OCI-LY3 (cell line): ENCODE measurements around the gene EDA.
"Not testable (repeated sequence)": the region's sequence is repeated elsewhere in the genome, so short reads cannot be mapped to it uniquely, and the experiment has no call there.

Experiments
- H2AFZ ChIP-seq: fragments of 200-600, 300-600 bp; shearing (Covaris generic); 2 replicates; pipeline ENCODE4 v1.6.0; 2014; ENCODE audit warnings: antibody characterized with exemption, low read depth, low read length
- H3K27ac ChIP-seq: fragments of 200-600, 300-600 bp; sonication (generic); 2 replicates; pipeline ENCODE4 v1.5.1; 2014; ENCODE audit warnings: mild to moderate bottlenecking, low read length, moderate library complexity, mixed read lengths
- H3K27me3 ChIP-seq: fragments of 200-600, 300-600 bp; sonication (generic); 2 replicates; pipeline ENCODE4 v1.6.1; 2014; ENCODE audit warnings: low read depth, low read length, mixed read lengths
- H3K36me3 ChIP-seq: fragments of 200-600, 300-600 bp; sonication (generic); replicated peaks from 2 replicates; pipeline ENCODE3; 2014; ENCODE audit warnings: low read depth, low read length, mixed read lengths
- H3K4me1 ChIP-seq: fragments of 300-600, 200-600 bp; sonication (generic); 2 replicates; pipeline ENCODE4 v1.6.1; 2014; ENCODE audit warnings: low read length, mixed read lengths
- H3K4me2 ChIP-seq: fragments of 200-600, 300-600 bp; sonication (generic); 2 replicates; pipeline ENCODE4 v1.6.1; 2014; ENCODE audit warnings: low read length, mixed read lengths
- H3K4me3 ChIP-seq: fragments of 300-600, 200-600 bp; sonication (generic); 2 replicates; pipeline ENCODE4 v1.5.1; 2014; ENCODE audit warnings: antibody characterized with exemption, mild to moderate bottlenecking, low read length, moderate library complexity
- H3K79me2 ChIP-seq: fragments of 300-600, 200-600 bp; shearing (Covaris generic); 2 replicates; pipeline ENCODE4 v1.6.1; 2014; ENCODE audit warnings: mild to moderate bottlenecking, low read length, mixed read lengths
- H3K9ac ChIP-seq: fragments of 300-600, 200-600 bp; shearing (Covaris generic); 2 replicates; pipeline ENCODE4 v1.6.0; 2014; ENCODE audit warnings: mild to moderate bottlenecking, low read length, moderate library complexity
- H3K9me3 ChIP-seq: fragments of 200-600, 300-600 bp; shearing (Covaris generic); 2 replicates; pipeline ENCODE4 v1.6.1; 2014; ENCODE audit warnings: low read length, mixed read lengths; ENCODE audit not compliant: insufficient read depth
- H4K20me1 ChIP-seq: fragments of 200-600, 300-600 bp; sonication (generic); 2 replicates; pipeline ENCODE4 v1.6.1; 2016; ENCODE audit warnings: low read length, mixed read lengths; ENCODE audit not compliant: insufficient read depth
- EZH2phosphoT487 ChIP-seq: fragments of 200-600 bp; shearing (Covaris generic); IDR thresholded peaks from 2 replicates; pipeline ENCODE4 v1.6.1; 2018; ENCODE audit warnings: antibody characterized with exemption, mixed run types, low read depth
- TF ChIP-seq, protein P1 (sequence below): fragments of 200-600, 300-600 bp; sonication (generic); IDR thresholded peaks from 2 replicates; pipeline ENCODE4 v1.5.1; 2014; ENCODE audit warnings: antibody characterized with exemption, low read length, low read depth

The EDA gene

DNA sequence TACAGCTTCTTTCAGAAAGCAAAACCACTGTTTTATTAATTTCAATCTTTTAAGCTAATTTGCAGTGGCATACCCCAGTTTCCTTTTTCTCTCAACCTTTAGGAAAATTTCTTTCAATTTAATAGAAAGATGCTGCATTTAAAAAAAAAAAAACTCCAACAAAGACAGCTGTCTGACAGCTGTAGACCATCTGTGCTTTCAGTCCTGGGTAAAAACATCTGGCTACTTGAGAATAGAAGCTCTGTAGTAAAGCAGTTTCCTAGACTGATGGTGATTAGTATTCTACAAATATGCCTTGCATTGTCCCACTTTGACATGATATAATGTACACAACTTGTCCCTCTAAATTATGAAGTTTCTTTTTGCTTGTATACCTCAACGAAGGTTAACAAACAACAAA, 197.8 kb downstream of the EDA start:
- Histone ChIP-seq H3K4me2 (no peak overlapping the region), H3K27me3 (no peaks in the 10 kb centered on the region), H3K9ac (no peak overlapping the region), H3K79me2 (no peaks in the 10 kb centered on the region), H3K9me3 (no peaks in the 10 kb centered on the region), H3K36me3 (no peaks in the 10 kb centered on the region), H3K27ac (no peak overlapping the region), H3K4me1 (no peaks in the 10 kb centered on the region), H4K20me1 (no peaks in the 10 kb centered on the region), H2AFZ (no peak overlapping the region), H3K4me3 (no peak overlapping the region)
- TF ChIP-seq, protein P1, sequence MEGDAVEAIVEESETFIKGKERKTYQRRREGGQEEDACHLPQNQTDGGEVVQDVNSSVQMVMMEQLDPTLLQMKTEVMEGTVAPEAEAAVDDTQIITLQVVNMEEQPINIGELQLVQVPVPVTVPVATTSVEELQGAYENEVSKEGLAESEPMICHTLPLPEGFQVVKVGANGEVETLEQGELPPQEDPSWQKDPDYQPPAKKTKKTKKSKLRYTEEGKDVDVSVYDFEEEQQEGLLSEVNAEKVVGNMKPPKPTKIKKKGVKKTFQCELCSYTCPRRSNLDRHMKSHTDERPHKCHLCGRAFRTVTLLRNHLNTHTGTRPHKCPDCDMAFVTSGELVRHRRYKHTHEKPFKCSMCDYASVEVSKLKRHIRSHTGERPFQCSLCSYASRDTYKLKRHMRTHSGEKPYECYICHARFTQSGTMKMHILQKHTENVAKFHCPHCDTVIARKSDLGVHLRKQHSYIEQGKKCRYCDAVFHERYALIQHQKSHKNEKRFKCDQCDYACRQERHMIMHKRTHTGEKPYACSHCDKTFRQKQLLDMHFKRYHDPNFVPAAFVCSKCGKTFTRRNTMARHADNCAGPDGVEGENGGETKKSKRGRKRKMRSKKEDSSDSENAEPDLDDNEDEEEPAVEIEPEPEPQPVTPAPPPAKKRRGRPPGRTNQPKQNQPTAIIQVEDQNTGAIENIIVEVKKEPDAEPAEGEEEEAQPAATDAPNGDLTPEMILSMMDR = no peak
- TF ChIP-seq EZH2phosphoT487 = no peak

DNA sequence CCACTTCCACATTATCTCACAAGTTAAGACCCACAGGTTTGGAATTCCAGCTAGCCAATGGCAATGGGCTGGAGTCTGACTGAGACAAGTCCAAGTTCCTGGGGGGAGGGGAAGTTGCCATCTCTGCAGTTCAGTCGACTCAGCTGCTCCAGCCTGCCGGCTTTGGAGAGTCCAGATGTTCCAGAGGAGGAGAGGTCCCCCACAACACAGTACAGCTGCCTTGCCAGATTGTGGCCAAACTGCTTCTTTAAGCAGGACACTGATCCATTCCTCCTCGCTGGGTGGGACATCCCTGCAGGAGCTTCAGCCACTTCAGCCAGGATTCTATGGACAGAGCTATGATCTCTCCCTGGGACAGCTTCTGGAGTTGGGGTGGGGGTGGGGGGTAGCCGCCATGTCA, 199.2 kb downstream of the EDA start:
- no peak overlapping the region for H3K4me3 ChIP-seq
- no peak overlapping the region for H3K4me2 ChIP-seq
- H4K20me1 ChIP-seq = no peaks in the 10 kb centered on the region
- no peak overlapping the region for H2AFZ ChIP-seq
- no peaks in the 10 kb centered on the region for H3K36me3 ChIP-seq
- H3K9me3 ChIP-seq = no peaks in the 10 kb centered on the region
- no peaks in the 10 kb centered on the region for H3K4me1 ChIP-seq
- H3K27ac ChIP-seq = no peak overlapping the region
- H3K9ac ChIP-seq = no peak overlapping the region
- TF ChIP-seq EZH2phosphoT487 = no peak
- TF ChIP-seq, protein P1 = no peak
- no peaks in the 10 kb centered on the region for H3K79me2 ChIP-seq
- no peaks in the 10 kb centered on the region for H3K27me3 ChIP-seq

DNA sequence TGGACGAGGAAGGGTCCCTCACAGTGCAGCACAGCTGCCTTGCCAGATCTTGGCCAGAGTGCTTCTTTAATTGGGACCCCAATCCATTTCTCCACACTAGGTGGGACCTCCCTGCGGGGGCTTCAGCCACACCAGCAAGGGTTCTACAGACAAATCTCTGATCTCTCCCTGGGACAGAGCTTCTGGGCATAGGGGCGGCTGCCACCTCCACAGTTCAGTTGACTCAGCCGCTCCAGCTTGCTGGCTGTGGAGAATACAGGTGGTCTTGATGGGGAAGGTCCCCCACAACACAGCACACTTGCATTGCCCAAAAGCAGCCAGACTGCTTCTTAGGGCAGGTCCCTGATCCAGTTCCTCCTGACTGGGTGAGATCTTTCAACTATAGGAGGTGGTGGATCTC, 199.6 kb downstream of the EDA start:
- no peaks in the 10 kb centered on the region for H3K79me2 ChIP-seq
- H3K4me2 ChIP-seq = no peak overlapping the region
- H3K4me1 ChIP-seq = no peaks in the 10 kb centered on the region
- no peak overlapping the region for H3K9ac ChIP-seq
- no peak overlapping the region for H3K27ac ChIP-seq
- no peaks in the 10 kb centered on the region for H3K27me3 ChIP-seq
- no peaks in the 10 kb centered on the region for H4K20me1 ChIP-seq
- TF ChIP-seq, protein P1 = no peak
- TF ChIP-seq EZH2phosphoT487 = no peak
- no peaks in the 10 kb centered on the region for H3K36me3 ChIP-seq
- no peak overlapping the region for H3K4me3 ChIP-seq
- H2AFZ ChIP-seq = no peak overlapping the region
- no peaks in the 10 kb centered on the region for H3K9me3 ChIP-seq

DNA sequence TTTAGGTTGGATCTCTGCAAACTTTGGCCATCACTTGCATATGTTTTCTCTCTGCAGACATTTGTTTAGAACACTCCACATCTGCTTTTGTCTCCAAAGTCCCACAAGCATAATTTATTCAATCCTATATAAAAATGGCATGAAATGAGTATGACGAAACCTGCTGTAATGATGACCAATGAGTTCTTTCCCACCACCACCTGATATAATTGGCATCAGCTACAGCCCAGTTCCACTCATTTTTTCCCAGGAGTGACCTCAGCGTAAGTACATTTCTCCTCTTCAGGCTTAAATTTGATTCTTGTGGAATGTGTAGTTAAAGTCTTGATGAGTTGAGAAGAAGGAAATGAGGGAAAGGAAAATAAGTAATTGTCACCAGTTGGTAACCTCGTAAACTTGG, 228.7 kb downstream of the EDA start:
- no peaks in the 10 kb centered on the region for H3K27me3 ChIP-seq

DNA sequence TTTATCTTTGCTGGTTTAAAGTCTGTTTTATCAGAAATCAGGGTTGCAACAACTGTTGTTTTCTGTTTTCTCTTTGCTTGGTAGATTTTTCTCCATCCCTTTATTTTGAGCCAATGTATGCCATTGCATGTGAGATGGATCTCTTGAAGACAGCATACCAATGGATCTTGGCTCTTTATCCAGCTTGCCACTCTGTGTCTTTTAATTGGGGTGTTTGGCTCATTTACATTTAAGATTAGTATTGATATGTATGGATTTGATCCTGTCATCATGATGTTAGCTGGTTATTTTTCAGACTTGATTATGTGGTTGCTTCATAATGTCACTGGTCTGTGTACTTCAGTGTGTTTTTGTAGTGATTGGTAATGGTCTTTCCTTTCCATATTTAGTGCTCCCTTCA, 244.1 kb downstream of the EDA start:
- H4K20me1 ChIP-seq, H3K4me1 ChIP-seq, H3K4me3 ChIP-seq, H3K27ac ChIP-seq, H3K9ac ChIP-seq, H3K4me2 ChIP-seq, H3K27me3 ChIP-seq, H3K79me2 ChIP-seq, H3K9me3 ChIP-seq, H2AFZ ChIP-seq, H3K36me3 ChIP-seq: not testable (repeated sequence)

More for the DNA sequence above, 228.7 kb downstream of the EDA start:
- H3K36me3 ChIP-seq = no peaks in the 10 kb centered on the region
- no peaks in the 10 kb centered on the region for H4K20me1 ChIP-seq
- TF ChIP-seq, protein P1 = no peak
- no peak for TF ChIP-seq EZH2phosphoT487
- no peak overlapping the region for H3K9ac ChIP-seq
- H2AFZ ChIP-seq = no peak overlapping the region
- no peaks in the 10 kb centered on the region for H3K9me3 ChIP-seq
- no peaks in the 10 kb centered on the region for H3K79me2 ChIP-seq
- H3K27ac ChIP-seq = no peak overlapping the region
- no peaks in the 10 kb centered on the region for H3K4me1 ChIP-seq
- H3K4me3 ChIP-seq = no peak overlapping the region
- no peak overlapping the region for H3K4me2 ChIP-seq
